Measurements from ENCODE around the gene PTPRG.

Gene PTPRG

GRCh38 chr3:61926923-61927322 is 365.6 kb downstream of the PTPRG start:
- H3K4me2 ChIP-seq, result peak overlapping the region in 10 of 11 experiments; percentile 4 to 70 (median 22); a peak in 15 of 22 replicates
- no peaks in the 10 kb centered on the region; a peak in 1 of 22 replicates for H3K27me3 ChIP-seq
- no peak overlapping the region for H3K9ac ChIP-seq
- no peak for TF ChIP-seq Cebpa-rat (IDR thresholded peaks at IDR 0.05)
- H3K27ac ChIP-seq, result no peak overlapping the region
- peaks cover 0 to 12% (median 0%) of the 10 kb centered on the region in 11 experiments; a peak in 5 of 22 replicates for H4K20me1 ChIP-seq
- peaks cover 0 to 17% (median 4%) of the 10 kb centered on the region in 11 experiments; a peak in 7 of 22 replicates for H3K9me3 ChIP-seq (replicated peaks in 1 of 11)
- no peak overlapping the region for H3K4me3 ChIP-seq
- no peaks in the 10 kb centered on the region for H3K36me3 ChIP-seq
- peaks cover 27 to 50% (median 37%) of the 10 kb centered on the region in 10 experiments for H3K4me1 ChIP-seq

- peaks cover 27 to 47% (median 37%) of the 10 kb centered on the region in 10 experiments for H3K4me1 ChIP-seq
- H3K27ac ChIP-seq, result no peak overlapping the region
- H3K9me3 ChIP-seq (replicated peaks in 1 of 11), result peaks cover 0 to 17% (median 4%) of the 10 kb centered on the region in 11 experiments; a peak in 7 of 22 replicates
- no peak overlapping the region for H3K9ac ChIP-seq
- no peaks in the 10 kb centered on the region for H3K36me3 ChIP-seq
- H3K4me3 ChIP-seq, result no peak overlapping the region
- TF ChIP-seq Cebpa-rat (IDR thresholded peaks at IDR 0.05), result no peak
- H3K4me2 ChIP-seq, result peak overlapping the region; percentile 4 to 70 (median 19); a peak in 17 of 22 replicates
- no peaks in the 10 kb centered on the region; a peak in 1 of 22 replicates for H3K27me3 ChIP-seq
- peaks cover 0 to 12% (median 0%) of the 10 kb centered on the region in 11 experiments; a peak in 4 of 22 replicates for H4K20me1 ChIP-seq
These were observed 366.0 kb downstream of the PTPRG start for GRCh38 chr3:61927332-61927731.

GRCh38 chr3:61928039-61928438 is 366.7 kb downstream of the PTPRG start:
- Histone ChIP-seq H3K4me1 (peaks cover 27 to 43% (median 36%) of the 10 kb centered on the region in 10 experiments), H3K27me3 (no peaks in the 10 kb centered on the region; a peak in 1 of 22 replicates), H3K36me3 (no peaks in the 10 kb centered on the region), H3K9ac (no peak overlapping the region), H3K9me3 (replicated peaks in 1 of 11) (peaks cover 0 to 17% (median 4%) of the 10 kb centered on the region in 11 experiments; a peak in 7 of 22 replicates), H3K4me3 (no peak overlapping the region), H4K20me1 (peaks cover 0 to 12% (median 0%) of the 10 kb centered on the region in 11 experiments; a peak in 3 of 22 replicates), H3K27ac (no peak overlapping the region), H3K4me2 (peak overlapping the region in 5 of 11 experiments; percentile 8 to 70 (median 19); a peak in 3 of 22 replicates)
- TF ChIP-seq Cebpa-rat (IDR thresholded peaks at IDR 0.05), result no peak

- H3K9me3 ChIP-seq (replicated peaks in 1 of 11), result peaks cover 0 to 17% (median 6%) of the 10 kb centered on the region in 11 experiments; a peak in 9 of 22 replicates
- no peak overlapping the region for H3K4me3 ChIP-seq
- H3K36me3 ChIP-seq, result no peaks in the 10 kb centered on the region
- no peak for TF ChIP-seq Cebpa-rat (IDR thresholded peaks at IDR 0.05)
- peaks cover 24 to 39% (median 33%) of the 10 kb centered on the region in 10 experiments for H3K4me1 ChIP-seq
- peaks cover 0 to 12% (median 0%) of the 10 kb centered on the region in 11 experiments; a peak in 3 of 22 replicates for H4K20me1 ChIP-seq
- no peak overlapping the region for H3K9ac ChIP-seq
- H3K27me3 ChIP-seq, result no peaks in the 10 kb centered on the region; a peak in 1 of 22 replicates
- H3K4me2 ChIP-seq, result no peak overlapping the region
- no peak overlapping the region for H3K27ac ChIP-seq
These were observed 367.5 kb downstream of the PTPRG start for GRCh38 chr3:61928776-61929314.

GRCh38 chr3:61929617-61930016 is 368.2 kb downstream of the PTPRG start:
- Histone ChIP-seq H3K27ac (no peak overlapping the region), H4K20me1 (peaks cover 0 to 8% (median 0%) of the 10 kb centered on the region in 11 experiments; a peak in 3 of 22 replicates), H3K9ac (no peak overlapping the region), H3K27me3 (no peaks in the 10 kb centered on the region; a peak in 1 of 22 replicates), H3K36me3 (peaks cover 0 to 5% (median 0%) of the 10 kb centered on the region in 11 experiments; a peak in 6 of 22 replicates), H3K4me2 (no peak overlapping the region), H3K9me3 (replicated peaks in 1 of 11) (peaks cover 3 to 23% (median 14%) of the 10 kb centered on the region in 11 experiments; a peak in 19 of 22 replicates), H3K4me3 (no peak overlapping the region), H3K4me1 (peaks cover 16 to 31% (median 25%) of the 10 kb centered on the region in 10 experiments)
- no peak for TF ChIP-seq Cebpa-rat (IDR thresholded peaks at IDR 0.05)

GRCh38 chr3:61932499-61932898 is 371.1 kb downstream of the PTPRG start:
- Histone ChIP-seq H3K4me2 (no peak overlapping the region), H3K9me3 (replicated peaks in 1 of 11) (peaks cover 9 to 22% (median 16%) of the 10 kb centered on the region in 11 experiments; a peak in 20 of 22 replicates), H3K27ac (no peak overlapping the region), H3K4me1 (peaks cover 1 to 16% (median 8%) of the 10 kb centered on the region in 10 experiments; a peak in 16 of 20 replicates), H4K20me1 (peaks cover 0 to 5% (median 0%) of the 10 kb centered on the region in 11 experiments; a peak in 5 of 22 replicates), H3K36me3 (peaks cover 0 to 11% (median 0%) of the 10 kb centered on the region in 11 experiments; a peak in 6 of 22 replicates), H3K27me3 (no peaks in the 10 kb centered on the region; a peak in 1 of 22 replicates), H3K9ac (no peak overlapping the region), H3K4me3 (no peak overlapping the region)
- TF ChIP-seq Cebpa-rat (IDR thresholded peaks at IDR 0.05), result no peak

GRCh38 chr3:61933798-61934504 is 372.6 kb downstream of the PTPRG start:
- no peak for TF ChIP-seq Cebpa-rat (IDR thresholded peaks at IDR 0.05)
- no peak overlapping the region for H3K9ac ChIP-seq
- H3K4me2 ChIP-seq, result no peak overlapping the region
- H4K20me1 ChIP-seq, result peaks cover 0 to 5% (median 0%) of the 10 kb centered on the region in 11 experiments; a peak in 5 of 22 replicates
- no peak overlapping the region for H3K27ac ChIP-seq
- H3K4me3 ChIP-seq, result no peak overlapping the region
- peaks cover 0 to 12% (median 4%) of the 10 kb centered on the region in 10 experiments; a peak in 9 of 20 replicates for H3K4me1 ChIP-seq
- peaks cover 9 to 22% (median 16%) of the 10 kb centered on the region in 11 experiments; a peak in 20 of 22 replicates for H3K9me3 ChIP-seq (replicated peaks in 1 of 11)
- no peaks in the 10 kb centered on the region; a peak in 1 of 22 replicates for H3K27me3 ChIP-seq
- H3K36me3 ChIP-seq, result peaks cover 0 to 11% (median 0%) of the 10 kb centered on the region in 11 experiments; a peak in 6 of 22 replicates

GRCh38 chr3:61934505-61934871 is 373.1 kb downstream of the PTPRG start:
- H3K27me3 ChIP-seq, result no peaks in the 10 kb centered on the region; a peak in 1 of 22 replicates
- H3K4me3 ChIP-seq, result no peak overlapping the region
- no peak for TF ChIP-seq Cebpa-rat (IDR thresholded peaks at IDR 0.05)
- H3K36me3 ChIP-seq, result peaks cover 0 to 11% (median 0%) of the 10 kb centered on the region in 11 experiments; a peak in 6 of 22 replicates
- peaks cover 0 to 12% (median 4%) of the 10 kb centered on the region in 10 experiments; a peak in 9 of 20 replicates for H3K4me1 ChIP-seq
- H3K9ac ChIP-seq, result no peak overlapping the region
- no peak overlapping the region for H3K27ac ChIP-seq
- peaks cover 0 to 5% (median 0%) of the 10 kb centered on the region in 11 experiments; a peak in 5 of 22 replicates for H4K20me1 ChIP-seq
- peaks cover 9 to 22% (median 16%) of the 10 kb centered on the region in 11 experiments; a peak in 20 of 22 replicates for H3K9me3 ChIP-seq (replicated peaks in 1 of 11)
- H3K4me2 ChIP-seq, result no peak overlapping the region

Data from BLaER1 treated with 17β-estradiol and CSF1 and Interleukin-3, amounts not matched to agents 10 nM and 100 nM (cell line).